HepG2 (cell line): Measurements from ENCODE around the gene WNT9A. TPM values are rescaled to one million over a fixed set of nuclear protein-coding genes. Genes with fewer than 3 reads are reported as not detected.
A peak's percentile ranks its signal among the peaks of the same experiment; 100 is the strongest.

ENCODE experiments used
- ATAC-seq: fragments of 200-7000 bp; cut with Tn5 transposase; 3 replicates; pipeline ENCODE4 v1.9.1; 2020; ENCODE audit warnings: mild to moderate bottlenecking, moderate library complexity
- BruUV-seq: library from RNA; stranded (reverse); fragments of 400-500 nt; replicated peaks from 2 replicates; lab custom pipeline; 2021; lab: Mats Ljungman, UMichigan
- CTCF ChIA-PET: fragments of 300-600 bp; formaldehyde crosslinking; extraction: SDS; loops from one replicate; lab custom pipeline; 2021; ENCODE audit warnings: low total read pairs, inconsistent platforms, low intra/inter-chr PET ratio; lab: Yijun Ruan, JAX
- POLR2A ChIA-PET: fragments of 350-600 bp; sonication (Branson Sonifier 250); formaldehyde crosslinking; loops from one replicate; lab custom pipeline; 2020; ENCODE audit warnings: antibody characterized with exemption, inconsistent platforms; lab: Yijun Ruan, JAX
- DNase-seq: peaks from one replicate; pipeline ENCODE4 v3.0.0-alpha.2; 2015; ENCODE audit warnings: low spot score
- FAIRE-seq: peaks from 3 replicates; lab custom pipeline; 2011; peaks lifted over from hg19 to GRCh38; lab: Jason Lieb, UNC
- H2AFZ ChIP-seq: one replicate; pipeline ENCODE4 v1.6.1; 2011; ENCODE audit warnings: low read length, inconsistent platforms
- H3K27ac ChIP-seq: fragments of 300-600 bp; 3 replicates; pipeline ENCODE4 v1.8.0; 2011; ENCODE audit warnings: mixed run types, mild to moderate bottlenecking, mixed read lengths, low read length, inconsistent platforms; ENCODE audit not compliant: insufficient read depth; ENCODE audit errors: extremely low read length
- H3K27me3 ChIP-seq, 2 experiments: fragments of 200-600 bp in 1 of 2; 2 replicates in 1 of 2; 3 replicates in 1 of 2; pipeline versions ENCODE4 v1.6.0 to v1.8.0; 2011; ENCODE audit warnings: low read length in 2 of 2, mild to moderate bottlenecking in 2 of 2, moderate library complexity in 2 of 2, inconsistent platforms in 1 of 2; ENCODE audit not compliant: insufficient read depth in 2 of 2, control insufficient read depth in 1 of 2
- H3K36me3 ChIP-seq, 2 experiments: fragments of 200-600 bp in 1 of 2; replicated peaks in 1 of 2; 2 replicates in 1 of 2; 3 replicates in 1 of 2; pipeline versions ENCODE4 v1.5.1 to v1.8.0; 2011; ENCODE audit warnings: low read length in 2 of 2, inconsistent platforms in 1 of 2; ENCODE audit not compliant: insufficient read depth in 2 of 2, control insufficient read depth in 1 of 2
- H3K4me1 ChIP-seq: 2 replicates; pipeline ENCODE4 v1.5.1; 2012; ENCODE audit warnings: low read length, inconsistent platforms; ENCODE audit not compliant: insufficient read depth
- H3K4me2 ChIP-seq: 2 replicates; pipeline ENCODE4 v1.6.0; 2011; ENCODE audit warnings: low read depth, low read length, inconsistent platforms
- H3K4me3 ChIP-seq, 3 experiments: fragments of 200-600 bp in 1 of 3; sonication (generic), shearing (Covaris generic) in 1 of 3; replicated peaks in 1 of 3; 2 replicates each; pipeline ENCODE4 v1.5.1; 2011 to 2016; ENCODE audit warnings: low read length in 3 of 3, inconsistent platforms in 2 of 3, low read depth in 2 of 3, mild to moderate bottlenecking in 2 of 3, control low read depth in 1 of 3, mixed read lengths in 1 of 3; ENCODE audit not compliant: insufficient read depth in 1 of 3
- H3K79me2 ChIP-seq: one replicate; pipeline ENCODE4 v1.6.1; 2011; ENCODE audit warnings: low read length, inconsistent platforms; ENCODE audit not compliant: insufficient read depth
- H3K9ac ChIP-seq: 2 replicates; pipeline ENCODE4 v1.6.0; 2011; ENCODE audit warnings: mild to moderate bottlenecking, low read depth, low read length, inconsistent platforms; ENCODE audit not compliant: insufficient read depth
- H3K9me3 ChIP-seq: 2 replicates; pipeline ENCODE4 v1.5.1; 2012; ENCODE audit warnings: mild to moderate bottlenecking, low read length
- H4K20me1 ChIP-seq: 2 replicates; pipeline ENCODE4 v1.6.0; 2011; ENCODE audit warnings: inconsistent platforms, mild to moderate bottlenecking, low read length, moderate library complexity; ENCODE audit not compliant: insufficient read depth
- NR3C1 ChIP-seq: sonication (generic); formaldehyde crosslinking; IDR thresholded peaks from 2 replicates; pipeline ENCODE4 v1.4.0; 2020; ENCODE audit warnings: missing genetic modification reagents
- TP53 ChIP-seq: sonication (generic); formaldehyde crosslinking; conservative IDR thresholded peaks from 2 replicates; pipeline ENCODE4 v1.4.0; 2020; ENCODE audit warnings: missing genetic modification reagents
- WGBS: methylation state at CpG from one replicate; pipeline ENCODE4 v1.1.6; 2017; ENCODE audit warnings: low lambda C conversion rate; 5-methylcytosine and 5-hydroxymethylcytosine counted together
- in situ Hi-C: cut with HindIII; loops from 2 replicates; pipeline ENCODE4 v1.10.0; 2017; ENCODE audit warnings: low pct_unique_long_range_greater_than_20kb; ENCODE audit not compliant: extremely low pct_ligation_motif_present
- intact Hi-C: fragments of 100-400 bp; cut with micrococcal nuclease; formaldehyde crosslinking; loops from one replicate; pipeline ENCODE4 v1.10.0; 2022; ENCODE audit not compliant: unreplicated experiment
- polyA plus RNA-seq, 8 experiments: library from polyadenylated mRNA; depleted of rRNA in 3 of 8; stranded (reverse) in 7 of 8; unstranded in 1 of 8; fragments of >200 nt; fragmentation: Illumina TruSeq in 4 of 8; extraction: Trizol in 4 of 8; gene quantifications; 2 replicates each; pipeline versions ENCODE4 v1.2.1 to v1.2.3, GENCODE V29; 2011 to 2016; ENCODE audit warnings: low read depth in 4 of 8, missing spikeins in 1 of 8, mixed read lengths in 1 of 8; ENCODE audit not compliant: insufficient read depth in 1 of 8
- total RNA-seq, 5 experiments: library from RNA; depleted of rRNA; stranded (reverse); fragments of >200 nt; fragmentation: Illumina TruSeq; extraction: Trizol; gene quantifications; 2 replicates each; pipeline ENCODE4 v1.2.3, GENCODE V29; 2016; ENCODE audit warnings: low read depth in 1 of 5
- TF ChIP-seq, protein P1 (sequence below): sonication (generic); formaldehyde crosslinking; IDR thresholded peaks from 2 replicates; pipeline ENCODE4; 2020; ENCODE audit warnings: missing genetic modification reagents, mild to moderate bottlenecking, borderline replicate concordance
- TF ChIP-seq, protein P2 (sequence below): sonication (generic); formaldehyde crosslinking; IDR thresholded peaks from 2 replicates; pipeline ENCODE4 v1.9.0; 2022; ENCODE audit warnings: missing genetic modification reagents, mild to moderate bottlenecking, borderline replicate concordance
- TF ChIP-seq, protein P3 (sequence below): fragments of 450-650 bp; IDR thresholded peaks from 2 replicates; pipeline ENCODE4 v1.6.1; 2016

WNT9A gene
- total and polyA plus RNA-seq, 2 of the 13 experiments (the other 11 are each of a cell fraction or from before 2014, with no cell fraction given), result 0.04 TPM; not detected in 1

DNA sequence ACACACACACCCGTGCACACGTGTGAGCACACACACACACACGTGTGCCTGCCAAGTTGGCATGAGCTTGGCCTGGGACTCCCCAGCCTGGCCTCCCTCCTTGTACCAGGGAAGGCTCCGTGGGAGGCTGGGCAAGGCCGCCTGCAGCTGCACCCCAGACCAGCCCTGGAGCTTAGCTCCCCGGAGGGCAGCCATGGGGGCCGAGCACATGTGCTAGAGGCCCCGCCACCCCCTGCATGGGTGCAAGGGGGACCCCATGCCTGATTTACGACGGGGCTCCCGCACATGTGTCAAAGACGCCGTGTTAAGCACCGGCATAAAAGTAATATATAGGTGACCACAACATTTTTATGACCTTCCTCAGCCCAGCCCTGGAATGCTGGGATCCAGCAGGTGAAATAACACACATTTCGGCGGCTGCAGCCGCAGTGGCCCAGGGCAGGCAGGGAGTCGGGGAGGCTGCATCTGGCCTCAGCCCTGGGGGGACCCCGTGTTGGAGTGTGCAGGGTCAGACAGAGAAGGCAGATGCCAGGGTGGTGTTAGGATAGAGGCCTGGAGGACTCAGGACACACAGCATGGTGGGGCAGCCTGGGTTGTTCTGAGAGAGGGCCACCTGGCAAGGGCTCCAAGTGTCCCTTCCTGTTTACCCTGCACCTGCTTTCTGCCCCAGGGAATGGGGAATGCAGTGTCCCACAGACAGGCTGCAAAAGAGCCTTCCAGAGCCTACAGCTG, 56.3 kb downstream of the WNT9A start:
- DNase-seq (no peak), FAIRE-seq (no peak), ATAC-seq (no peak)
- Histone ChIP-seq H2AFZ (no peak overlapping the region), H3K27me3 (peaks cover 6 to 37% of the 10 kb centered on the region in 2 experiments), H3K9ac (no peak overlapping the region), H3K9me3 (no peaks in the 10 kb centered on the region), H3K36me3 (no peaks in the 10 kb centered on the region), H3K27ac (no peak overlapping the region), H3K4me2 (no peak overlapping the region), H3K79me2 (no peaks in the 10 kb centered on the region), H4K20me1 (no peaks in the 10 kb centered on the region), H3K4me3 (no peak overlapping the region), H3K4me1 (peaks cover 15% of the 10 kb centered on the region)
- WGBS, result 29% methylated on average over 13 of the region's 19 CpGs
- intact Hi-C loops (no loop called here), in situ Hi-C loops (no loop called here)
- ChIA-PET CTCF (no interaction called here), POLR2A (no interaction called here)
- BruUV-seq, result no TSS peak
- TF ChIP-seq, protein P1, sequence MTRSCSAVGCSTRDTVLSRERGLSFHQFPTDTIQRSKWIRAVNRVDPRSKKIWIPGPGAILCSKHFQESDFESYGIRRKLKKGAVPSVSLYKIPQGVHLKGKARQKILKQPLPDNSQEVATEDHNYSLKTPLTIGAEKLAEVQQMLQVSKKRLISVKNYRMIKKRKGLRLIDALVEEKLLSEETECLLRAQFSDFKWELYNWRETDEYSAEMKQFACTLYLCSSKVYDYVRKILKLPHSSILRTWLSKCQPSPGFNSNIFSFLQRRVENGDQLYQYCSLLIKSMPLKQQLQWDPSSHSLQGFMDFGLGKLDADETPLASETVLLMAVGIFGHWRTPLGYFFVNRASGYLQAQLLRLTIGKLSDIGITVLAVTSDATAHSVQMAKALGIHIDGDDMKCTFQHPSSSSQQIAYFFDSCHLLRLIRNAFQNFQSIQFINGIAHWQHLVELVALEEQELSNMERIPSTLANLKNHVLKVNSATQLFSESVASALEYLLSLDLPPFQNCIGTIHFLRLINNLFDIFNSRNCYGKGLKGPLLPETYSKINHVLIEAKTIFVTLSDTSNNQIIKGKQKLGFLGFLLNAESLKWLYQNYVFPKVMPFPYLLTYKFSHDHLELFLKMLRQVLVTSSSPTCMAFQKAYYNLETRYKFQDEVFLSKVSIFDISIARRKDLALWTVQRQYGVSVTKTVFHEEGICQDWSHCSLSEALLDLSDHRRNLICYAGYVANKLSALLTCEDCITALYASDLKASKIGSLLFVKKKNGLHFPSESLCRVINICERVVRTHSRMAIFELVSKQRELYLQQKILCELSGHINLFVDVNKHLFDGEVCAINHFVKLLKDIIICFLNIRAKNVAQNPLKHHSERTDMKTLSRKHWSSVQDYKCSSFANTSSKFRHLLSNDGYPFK (CRISPR knock-in tag), result no peak
- TF ChIP-seq TP53, result no peak
- TF ChIP-seq, protein P2, sequence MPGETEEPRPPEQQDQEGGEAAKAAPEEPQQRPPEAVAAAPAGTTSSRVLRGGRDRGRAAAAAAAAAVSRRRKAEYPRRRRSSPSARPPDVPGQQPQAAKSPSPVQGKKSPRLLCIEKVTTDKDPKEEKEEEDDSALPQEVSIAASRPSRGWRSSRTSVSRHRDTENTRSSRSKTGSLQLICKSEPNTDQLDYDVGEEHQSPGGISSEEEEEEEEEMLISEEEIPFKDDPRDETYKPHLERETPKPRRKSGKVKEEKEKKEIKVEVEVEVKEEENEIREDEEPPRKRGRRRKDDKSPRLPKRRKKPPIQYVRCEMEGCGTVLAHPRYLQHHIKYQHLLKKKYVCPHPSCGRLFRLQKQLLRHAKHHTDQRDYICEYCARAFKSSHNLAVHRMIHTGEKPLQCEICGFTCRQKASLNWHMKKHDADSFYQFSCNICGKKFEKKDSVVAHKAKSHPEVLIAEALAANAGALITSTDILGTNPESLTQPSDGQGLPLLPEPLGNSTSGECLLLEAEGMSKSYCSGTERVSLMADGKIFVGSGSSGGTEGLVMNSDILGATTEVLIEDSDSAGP (CRISPR knock-in tag), result no peak
- TF ChIP-seq, protein P3, sequence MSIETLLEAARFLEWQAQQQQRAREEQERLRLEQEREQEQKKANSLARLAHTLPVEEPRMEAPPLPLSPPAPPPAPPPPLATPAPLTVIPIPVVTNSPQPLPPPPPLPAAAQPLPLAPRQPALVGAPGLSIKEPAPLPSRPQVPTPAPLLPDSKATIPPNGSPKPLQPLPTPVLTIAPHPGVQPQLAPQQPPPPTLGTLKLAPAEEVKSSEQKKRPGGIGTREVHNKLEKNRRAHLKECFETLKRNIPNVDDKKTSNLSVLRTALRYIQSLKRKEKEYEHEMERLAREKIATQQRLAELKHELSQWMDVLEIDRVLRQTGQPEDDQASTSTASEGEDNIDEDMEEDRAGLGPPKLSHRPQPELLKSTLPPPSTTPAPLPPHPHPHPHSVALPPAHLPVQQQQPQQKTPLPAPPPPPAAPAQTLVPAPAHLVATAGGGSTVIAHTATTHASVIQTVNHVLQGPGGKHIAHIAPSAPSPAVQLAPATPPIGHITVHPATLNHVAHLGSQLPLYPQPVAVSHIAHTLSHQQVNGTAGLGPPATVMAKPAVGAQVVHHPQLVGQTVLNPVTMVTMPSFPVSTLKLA, result peak; percentile 96
- TF ChIP-seq NR3C1 (CRISPR knock-in tag), result no peak
